Astrocyte of the hippocampus (primary cell): ENCODE measurements around the gene CYP46A1.

Experiments used
- DNase-seq: peaks from one replicate; pipeline ENCODE4 v3.0.0; 2011; ENCODE audit warnings: low read depth, low spot score

CYP46A1 gene

DNA sequence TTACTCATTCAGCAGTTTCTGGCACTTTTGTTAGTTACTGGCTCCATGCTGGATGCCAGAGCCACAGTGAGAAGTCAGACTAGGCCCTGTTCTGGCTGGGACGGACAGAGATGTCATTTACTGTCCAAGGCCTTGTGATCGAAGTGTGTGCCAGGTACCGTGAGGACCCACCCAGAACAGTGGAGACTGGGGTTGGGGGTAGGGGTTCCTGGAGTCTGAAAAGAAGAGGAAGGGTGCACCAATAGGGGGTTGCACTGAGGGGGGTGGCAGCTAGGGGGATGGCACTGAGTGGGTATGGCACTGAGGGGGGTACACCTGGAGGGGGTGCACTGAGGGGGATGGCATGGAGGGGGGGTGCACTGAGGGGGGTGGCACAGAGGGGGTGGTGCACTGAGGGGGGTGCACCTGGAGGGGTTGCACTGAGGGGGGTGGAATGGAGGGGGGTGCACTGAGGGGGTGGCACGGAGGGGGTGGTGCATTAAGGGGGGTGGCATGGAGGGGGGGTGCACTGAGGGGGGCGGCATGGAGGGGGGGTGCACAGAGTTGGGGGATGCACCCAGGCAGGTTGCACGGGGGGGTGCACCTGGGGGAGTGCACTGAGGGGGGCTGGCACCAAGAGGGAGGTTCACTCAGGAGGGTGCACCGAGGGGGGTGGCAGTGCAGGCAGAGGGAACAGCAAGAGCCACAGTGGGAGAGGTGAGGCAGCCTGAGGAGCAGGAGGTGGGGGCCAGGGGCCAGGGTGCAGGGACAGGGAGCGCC is 10.6 kb upstream of the CYP46A1 start:
- DNase-seq: no peak

- DNase-seq: no peak
Observed at GRCh38 chr14:99674064-99674650, 9.9 kb upstream of the CYP46A1 start.

DNA sequence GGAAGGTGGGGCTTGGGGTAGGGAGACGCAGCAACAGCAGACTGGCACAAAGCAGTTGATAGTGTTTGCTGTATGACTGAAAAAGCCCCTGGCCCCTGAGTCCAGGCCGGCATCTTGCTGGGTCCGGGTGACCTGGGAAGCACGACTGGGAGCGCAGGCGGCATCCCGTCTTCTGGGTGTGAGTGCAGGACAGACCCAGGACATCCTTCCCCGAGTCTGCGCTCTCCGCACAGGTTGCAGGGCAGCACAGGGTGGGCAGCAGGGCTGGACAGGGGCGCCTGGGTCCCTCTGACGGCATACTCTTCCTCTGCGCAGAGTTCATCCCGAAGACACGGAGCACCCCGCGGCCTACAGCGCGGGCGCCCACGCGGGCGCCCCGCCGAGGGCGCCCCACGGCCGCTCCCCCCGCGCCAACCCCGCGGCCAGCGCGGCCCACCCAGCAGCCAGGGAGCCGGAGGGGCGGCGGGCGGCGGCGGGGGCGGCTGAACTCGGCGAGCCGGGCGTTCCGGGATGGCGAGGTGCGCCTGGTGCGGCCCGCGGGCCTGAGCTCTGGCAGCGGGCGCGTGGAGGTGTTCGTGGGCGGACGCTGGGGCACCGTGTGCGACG is 9.2 kb upstream of the CYP46A1 start:
- DNase-seq: no peak

DNA sequence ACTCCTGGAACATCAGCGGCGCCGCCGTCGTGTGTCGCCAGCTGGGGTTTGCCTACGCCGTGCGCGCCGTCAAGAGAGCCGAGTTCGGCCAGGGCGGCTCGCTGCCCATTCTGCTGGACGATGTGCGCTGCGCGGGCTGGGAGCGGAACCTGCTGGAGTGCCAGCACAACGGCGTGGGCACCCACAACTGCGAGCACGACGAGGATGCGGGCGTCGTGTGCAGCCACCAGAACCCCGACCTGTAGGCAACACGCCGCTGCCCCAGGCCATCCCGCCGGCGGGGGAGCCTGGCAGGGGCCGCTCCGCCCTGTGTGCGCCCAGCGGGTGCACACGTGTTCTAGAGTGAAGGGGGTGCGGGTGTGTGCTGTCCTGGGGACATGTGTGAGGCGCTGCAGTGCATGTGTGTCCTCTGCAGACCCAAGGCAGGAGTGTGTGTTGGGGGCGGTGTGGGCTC is 8.7 kb upstream of the CYP46A1 start:
- DNase-seq: no peak

- DNase-seq: no peak
Observed at GRCh38 chr14:99675951-99676350, 8.1 kb upstream of the CYP46A1 start.

DNA sequence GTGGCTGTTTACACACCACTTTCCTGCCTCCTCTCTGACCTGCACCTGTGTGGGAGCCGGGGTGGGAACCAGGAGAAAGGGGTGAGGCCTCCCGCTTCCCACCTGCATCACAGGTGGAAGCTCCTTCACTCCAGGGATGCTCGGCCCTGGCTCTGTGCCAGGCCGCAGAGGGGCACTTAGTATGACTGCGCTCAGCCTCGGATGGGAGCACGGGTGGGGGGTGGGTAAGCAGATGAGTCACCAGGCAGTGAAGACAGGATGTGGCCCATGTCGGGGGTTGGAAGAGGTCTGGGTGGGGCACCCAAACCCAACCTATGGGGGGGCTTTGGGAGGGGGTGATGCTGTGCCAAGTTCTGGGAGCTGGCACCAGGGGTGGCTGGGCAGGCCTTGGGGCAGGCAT is 7.4 kb upstream of the CYP46A1 start:
- no peak for DNase-seq

GRCh38 chr14:99677231-99678140 is 6.6 kb upstream of the CYP46A1 start:
- no peak for DNase-seq

DNA sequence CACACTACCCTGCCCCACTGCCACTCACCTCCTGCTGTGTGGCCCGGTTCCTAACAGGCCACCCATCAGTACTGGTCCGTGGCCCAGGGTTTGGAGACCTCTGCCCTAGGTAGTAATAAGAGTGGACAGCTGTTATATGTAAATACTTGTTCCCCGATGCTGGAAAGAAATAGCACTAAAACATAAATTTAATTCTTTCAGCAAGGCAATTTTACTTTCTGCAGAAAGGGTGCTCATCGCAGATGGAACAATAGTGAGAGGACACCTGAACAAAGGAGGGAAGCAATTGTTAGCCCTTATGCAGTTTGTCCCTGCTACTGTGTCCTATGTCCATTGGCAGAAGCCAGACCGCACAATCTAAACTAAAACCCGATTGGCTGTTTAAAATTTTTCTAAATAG is 5.9 kb upstream of the CYP46A1 start:
- DNase-seq: no peak

- no peak for DNase-seq
Observed at GRCh38 chr14:99679111-99679510, 5.0 kb upstream of the CYP46A1 start.

DNA sequence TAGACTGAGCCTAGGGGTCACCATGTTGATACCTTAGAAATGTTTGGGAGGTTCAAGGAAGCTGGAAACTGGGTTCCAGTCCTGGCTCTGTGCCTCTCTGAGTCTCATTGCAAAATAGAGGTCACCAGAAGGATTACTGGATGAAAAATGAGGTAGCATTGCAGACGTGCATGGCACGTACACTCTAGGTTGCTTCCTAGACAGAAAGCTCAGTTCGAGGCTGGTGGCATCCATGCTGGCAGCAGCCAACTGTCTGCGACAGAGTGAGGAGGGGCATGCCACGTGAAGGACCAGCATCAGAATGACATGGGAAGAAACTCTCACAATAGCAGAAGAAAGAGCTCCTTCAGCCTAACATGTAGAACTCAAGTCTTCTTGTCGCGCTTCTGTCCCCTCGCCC is 4.6 kb upstream of the CYP46A1 start:
- no peak for DNase-seq

- no peak for DNase-seq
Observed at GRCh38 chr14:99679996-99680395, 4.1 kb upstream of the CYP46A1 start.

GRCh38 chr14:99681101-99681831 is 2.8 kb upstream of the CYP46A1 start:
- DNase-seq: no peak

DNA sequence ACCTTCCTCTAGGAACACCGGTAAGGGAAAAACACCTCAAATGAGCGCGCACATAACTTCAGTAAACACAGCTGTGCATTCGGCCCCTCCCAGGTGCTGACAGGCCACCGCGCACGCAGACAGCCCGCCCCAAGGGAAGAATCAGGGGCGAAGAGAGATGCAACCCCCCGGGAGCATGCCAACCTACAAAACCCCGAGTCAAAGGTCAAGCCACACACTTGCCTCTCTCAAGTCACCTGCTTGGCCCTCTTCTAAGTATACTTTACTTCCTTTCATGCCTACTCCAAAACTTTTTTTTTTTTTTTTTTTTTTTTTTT is 2.3 kb upstream of the CYP46A1 start:
- no peak for DNase-seq

GRCh38 chr14:99682809-99683618 is 1.1 kb upstream of the CYP46A1 start:
- DNase-seq: peak; percentile 91

DNA sequence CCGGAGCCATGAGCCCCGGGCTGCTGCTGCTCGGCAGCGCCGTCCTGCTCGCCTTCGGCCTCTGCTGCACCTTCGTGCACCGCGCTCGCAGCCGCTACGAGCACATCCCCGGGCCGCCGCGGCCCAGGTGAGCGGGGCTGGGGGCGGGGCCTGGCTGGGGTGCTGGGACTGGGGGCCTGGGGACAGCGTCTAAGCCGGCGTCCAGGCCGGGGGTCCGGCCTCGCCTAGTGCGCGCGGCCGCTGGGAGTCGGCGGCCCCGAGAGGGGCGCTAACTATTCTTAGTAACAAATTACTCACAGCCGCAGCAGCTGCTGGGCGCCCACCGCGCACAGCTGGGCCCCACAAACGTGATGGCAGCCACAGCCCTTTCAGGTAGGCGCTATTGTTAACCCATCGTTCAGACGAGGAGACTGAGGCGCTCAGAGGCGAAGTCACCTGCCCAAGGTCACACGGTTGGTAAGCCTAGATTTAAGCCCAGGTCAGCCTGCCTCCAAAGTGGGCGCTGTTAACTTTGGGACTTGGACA is 374 bp downstream of the CYP46A1 start:
- no peak for DNase-seq

DNA sequence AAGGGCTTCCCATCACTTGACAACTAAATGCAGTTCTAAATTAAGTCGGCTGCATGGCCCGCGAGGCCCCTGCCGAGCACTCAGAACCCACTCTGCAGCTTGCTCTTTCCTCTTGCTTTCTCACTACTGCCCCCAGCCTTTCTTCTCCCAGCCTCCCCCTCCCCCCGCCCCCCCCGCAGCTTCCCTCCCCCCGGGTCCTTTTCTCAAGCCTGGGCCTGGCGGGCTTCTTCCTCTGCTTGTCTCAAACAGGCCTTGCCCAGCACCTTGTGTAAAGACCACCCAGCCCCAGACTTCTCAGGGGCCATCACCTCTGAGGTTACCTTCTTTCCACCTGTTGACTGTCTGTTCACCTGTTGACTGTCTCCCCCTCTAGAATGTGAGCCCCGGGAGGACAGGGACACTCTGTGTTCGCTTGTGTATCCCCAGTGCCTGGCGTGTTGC is 1.1 kb downstream of the CYP46A1 start:
- no peak for DNase-seq

DNA sequence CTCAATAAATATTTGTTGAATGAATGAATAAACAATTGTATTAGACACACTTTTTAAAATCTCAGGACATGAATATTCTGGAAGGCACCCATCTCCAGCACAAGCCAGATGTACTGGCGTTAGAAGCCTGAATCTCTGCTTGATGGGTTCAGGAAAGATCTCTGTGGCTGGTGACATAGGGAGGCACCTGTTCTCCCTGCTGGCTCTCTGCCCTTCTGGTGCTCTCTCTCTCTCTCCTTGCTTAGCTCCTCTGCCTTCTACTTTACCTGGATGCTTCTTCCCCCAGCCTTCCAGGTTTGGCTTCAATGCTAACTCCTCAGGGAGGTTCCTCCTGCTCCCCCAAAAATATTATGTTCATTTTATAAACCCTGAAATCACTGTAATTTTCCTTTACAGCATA is 1.5 kb downstream of the CYP46A1 start:
- DNase-seq: no peak

GRCh38 chr14:99686557-99687283 is 2.6 kb downstream of the CYP46A1 start:
- DNase-seq: no peak
